ENCODE results near the gene UVSSA. TPM values are rescaled to one million over a fixed set of nuclear protein-coding genes. Genes with fewer than 3 reads are reported as not detected.

UVSSA gene
- total RNA-seq, 1 experiment from 2014 or later, result 26.3 TPM

DNA sequence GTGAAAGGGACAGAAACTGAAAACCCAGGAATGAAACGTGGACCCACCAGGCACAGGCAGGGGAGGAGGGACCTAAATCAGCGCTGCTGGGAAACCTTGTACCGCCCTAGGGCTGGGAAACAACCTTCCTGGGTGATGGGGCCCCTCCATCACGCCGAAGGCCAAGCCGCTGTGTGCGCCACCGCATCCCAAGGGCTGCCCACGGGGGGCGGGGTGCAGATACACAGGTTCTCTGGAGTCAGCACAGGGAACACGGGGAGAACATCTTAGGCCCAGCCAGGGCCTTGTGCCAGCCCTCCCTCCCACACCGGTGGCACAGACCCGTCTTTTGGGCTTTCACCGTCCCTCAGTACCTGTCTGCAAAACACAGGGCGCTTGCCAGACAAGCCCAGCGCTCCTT is 13.0 kb downstream of the UVSSA start:
- no peaks in the 10 kb centered on the region for H3K9me3 ChIP-seq
- H3K27me3 ChIP-seq (replicated peaks; ENCODE audit: control insufficient read depth, insufficient read depth, low read length), result no peaks in the 10 kb centered on the region
- Mint-ChIP-seq H3K9me3 (ENCODE audit: unreplicated experiment) (no peaks in the 10 kb centered on the region), H3K4me3 (ENCODE audit: unreplicated experiment) (no peak overlapping the region), H3K36me3 (ENCODE audit: insufficient read depth, unreplicated experiment) (peaks cover 21% of the 10 kb centered on the region), H3K27ac (ENCODE audit: unreplicated experiment) (no peak overlapping the region), H3K4me1 (ENCODE audit: low read depth, unreplicated experiment) (no peaks in the 10 kb centered on the region), H3K27me3 (ENCODE audit: insufficient read depth, unreplicated experiment) (no peaks in the 10 kb centered on the region)
- no peaks in the 10 kb centered on the region for H3K36me3 ChIP-seq (ENCODE audit: control insufficient read depth, insufficient read depth, low read length)
- ChIA-PET CTCF (no interaction called here), POLR2A (no interaction called here)
- DNase-seq, result no peak
- TF ChIP-seq, protein P1, sequence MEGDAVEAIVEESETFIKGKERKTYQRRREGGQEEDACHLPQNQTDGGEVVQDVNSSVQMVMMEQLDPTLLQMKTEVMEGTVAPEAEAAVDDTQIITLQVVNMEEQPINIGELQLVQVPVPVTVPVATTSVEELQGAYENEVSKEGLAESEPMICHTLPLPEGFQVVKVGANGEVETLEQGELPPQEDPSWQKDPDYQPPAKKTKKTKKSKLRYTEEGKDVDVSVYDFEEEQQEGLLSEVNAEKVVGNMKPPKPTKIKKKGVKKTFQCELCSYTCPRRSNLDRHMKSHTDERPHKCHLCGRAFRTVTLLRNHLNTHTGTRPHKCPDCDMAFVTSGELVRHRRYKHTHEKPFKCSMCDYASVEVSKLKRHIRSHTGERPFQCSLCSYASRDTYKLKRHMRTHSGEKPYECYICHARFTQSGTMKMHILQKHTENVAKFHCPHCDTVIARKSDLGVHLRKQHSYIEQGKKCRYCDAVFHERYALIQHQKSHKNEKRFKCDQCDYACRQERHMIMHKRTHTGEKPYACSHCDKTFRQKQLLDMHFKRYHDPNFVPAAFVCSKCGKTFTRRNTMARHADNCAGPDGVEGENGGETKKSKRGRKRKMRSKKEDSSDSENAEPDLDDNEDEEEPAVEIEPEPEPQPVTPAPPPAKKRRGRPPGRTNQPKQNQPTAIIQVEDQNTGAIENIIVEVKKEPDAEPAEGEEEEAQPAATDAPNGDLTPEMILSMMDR (IDR thresholded peaks at IDR 0.05; ENCODE audit: insufficient read depth in 1 of 2, low read depth in 1 of 2, low read length in 1 of 2, severe bottlenecking in 1 of 2, unreplicated experiment in 1 of 2), result no peak
- no TSS peak for BruUV-seq (replicated peaks)
- intact Hi-C loops (cut with micrococcal nuclease; ENCODE audit: unreplicated experiment), result no loop called here
- no peak overlapping the region for H3K4me3 ChIP-seq (ENCODE audit: low read depth, low read length)
- no peaks in the 10 kb centered on the region for H3K4me1 ChIP-seq

GRCh38 chr4:1360423-1361283 is 13.6 kb downstream of the UVSSA start:
- Histone ChIP-seq H3K9me3 (no peaks in the 10 kb centered on the region), H3K36me3 (ENCODE audit: control insufficient read depth, insufficient read depth, low read length) (no peaks in the 10 kb centered on the region), H3K4me1 (no peaks in the 10 kb centered on the region), H3K27me3 (replicated peaks; ENCODE audit: control insufficient read depth, insufficient read depth, low read length) (no peaks in the 10 kb centered on the region), H3K4me3 (ENCODE audit: low read depth, low read length) (no peak overlapping the region)
- no peak for DNase-seq
- ChIA-PET CTCF (no interaction called here), POLR2A (no interaction called here)
- Mint-ChIP-seq H3K9me3 (ENCODE audit: unreplicated experiment) (no peaks in the 10 kb centered on the region), H3K27me3 (ENCODE audit: insufficient read depth, unreplicated experiment) (no peaks in the 10 kb centered on the region), H3K4me1 (ENCODE audit: low read depth, unreplicated experiment) (no peaks in the 10 kb centered on the region), H3K36me3 (ENCODE audit: insufficient read depth, unreplicated experiment) (peaks cover 21% of the 10 kb centered on the region), H3K4me3 (ENCODE audit: unreplicated experiment) (no peak overlapping the region), H3K27ac (ENCODE audit: unreplicated experiment) (no peak overlapping the region)
- TF ChIP-seq, protein P1 (IDR thresholded peaks at IDR 0.05; ENCODE audit: insufficient read depth in 1 of 2, low read depth in 1 of 2, low read length in 1 of 2, severe bottlenecking in 1 of 2, unreplicated experiment in 1 of 2), result no peak
- intact Hi-C loops (cut with micrococcal nuclease; ENCODE audit: unreplicated experiment), result no loop called here
- no TSS peak for BruUV-seq (replicated peaks)

- POLR2A ChIA-PET, result no interaction called here
- no peaks in the 10 kb centered on the region for H3K27me3 ChIP-seq (replicated peaks; ENCODE audit: control insufficient read depth, insufficient read depth, low read length)
These were observed 14.4 kb downstream of the UVSSA start for GRCh38 chr4:1361431-1361830.

More at GRCh38 chr4:1361431-1361830, 14.4 kb downstream of the UVSSA start:
- H3K4me1 ChIP-seq, result no peaks in the 10 kb centered on the region
- Mint-ChIP-seq H3K27ac (ENCODE audit: unreplicated experiment) (no peak overlapping the region), H3K4me3 (ENCODE audit: unreplicated experiment) (no peak overlapping the region), H3K27me3 (ENCODE audit: insufficient read depth, unreplicated experiment) (no peaks in the 10 kb centered on the region), H3K4me1 (ENCODE audit: low read depth, unreplicated experiment) (no peaks in the 10 kb centered on the region), H3K9me3 (ENCODE audit: unreplicated experiment) (no peaks in the 10 kb centered on the region), H3K36me3 (ENCODE audit: insufficient read depth, unreplicated experiment) (peaks cover 28% of the 10 kb centered on the region)
- no peak for DNase-seq
- intact Hi-C loops (cut with micrococcal nuclease; ENCODE audit: unreplicated experiment), result no loop called here
- CTCF ChIA-PET, result no interaction called here
- TF ChIP-seq, protein P1 (IDR thresholded peaks at IDR 0.05; ENCODE audit: insufficient read depth in 1 of 2, low read depth in 1 of 2, low read length in 1 of 2, severe bottlenecking in 1 of 2, unreplicated experiment in 1 of 2), result no peak
- no peak overlapping the region for H3K4me3 ChIP-seq (ENCODE audit: low read depth, low read length)
- H3K9me3 ChIP-seq, result no peaks in the 10 kb centered on the region
- no peaks in the 10 kb centered on the region for H3K36me3 ChIP-seq (ENCODE audit: control insufficient read depth, insufficient read depth, low read length)
- BruUV-seq (replicated peaks), result no TSS peak
